Measurements from ENCODE around the gene ASB1.

ASB1 gene

GRCh38 chr2:238467792-238468191 lies 41.1 kb downstream of the ASB1 start:
- no peak for DNase-seq (ENCODE audit: low spot score)

- no peak for DNase-seq (ENCODE audit: low spot score)
These were observed 42.4 kb downstream of the ASB1 start for GRCh38 chr2:238469155-238469554.

- DNase-seq (ENCODE audit: low spot score): no peak
These were observed 46.3 kb downstream of the ASB1 start for GRCh38 chr2:238473014-238473413.

DNA sequence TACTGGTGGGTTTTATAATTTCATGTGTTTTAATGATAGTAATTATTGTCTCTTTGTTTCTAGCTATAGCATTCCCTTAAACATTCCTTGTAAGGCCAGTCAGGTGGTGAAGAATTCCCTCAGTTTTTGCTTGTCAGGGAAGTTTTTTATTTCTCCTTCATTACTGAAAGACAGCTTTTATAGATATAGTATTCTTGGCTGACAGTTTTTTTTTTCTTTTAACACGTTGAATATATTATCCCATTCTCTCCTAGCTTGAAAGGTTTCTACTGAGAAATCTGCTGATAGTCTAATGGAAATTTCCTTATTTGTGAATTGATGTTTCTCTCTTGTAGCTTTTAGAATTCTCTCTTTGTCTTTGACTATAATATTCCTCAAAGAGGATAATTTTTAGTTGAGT lies 46.8 kb downstream of the ASB1 start:
- DNase-seq (ENCODE audit: low spot score): no peak

DNA sequence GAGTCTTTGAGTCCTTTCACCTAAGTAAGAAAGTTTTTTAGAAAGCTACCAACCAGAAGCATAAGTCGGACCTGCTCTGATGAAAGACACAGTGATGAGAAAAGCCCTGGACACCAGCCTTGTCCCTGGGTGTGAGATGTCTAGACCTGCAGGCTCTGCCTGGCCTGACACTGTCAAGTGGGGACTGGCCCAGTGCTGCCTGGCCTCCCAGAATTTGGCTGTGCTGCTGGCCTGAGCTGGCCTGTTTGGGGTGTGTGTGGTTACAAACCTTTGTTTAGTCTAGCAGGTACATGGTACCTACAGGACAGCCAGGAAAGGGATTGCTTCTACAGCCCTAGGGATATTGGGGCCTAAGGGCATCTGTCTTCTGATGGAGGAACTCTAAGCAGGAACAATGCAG lies 48.3 kb downstream of the ASB1 start:
- DNase-seq (ENCODE audit: low spot score): no peak

GRCh38 chr2:238475566-238475965 lies 48.8 kb downstream of the ASB1 start:
- DNase-seq (ENCODE audit: low spot score): no peak

- no peak for DNase-seq (ENCODE audit: low spot score)
These were observed 49.5 kb downstream of the ASB1 start for GRCh38 chr2:238476258-238476657.

- DNase-seq (ENCODE audit: low spot score): no peak
These were observed 51.5 kb downstream of the ASB1 start for GRCh38 chr2:238478216-238478615.

DNA sequence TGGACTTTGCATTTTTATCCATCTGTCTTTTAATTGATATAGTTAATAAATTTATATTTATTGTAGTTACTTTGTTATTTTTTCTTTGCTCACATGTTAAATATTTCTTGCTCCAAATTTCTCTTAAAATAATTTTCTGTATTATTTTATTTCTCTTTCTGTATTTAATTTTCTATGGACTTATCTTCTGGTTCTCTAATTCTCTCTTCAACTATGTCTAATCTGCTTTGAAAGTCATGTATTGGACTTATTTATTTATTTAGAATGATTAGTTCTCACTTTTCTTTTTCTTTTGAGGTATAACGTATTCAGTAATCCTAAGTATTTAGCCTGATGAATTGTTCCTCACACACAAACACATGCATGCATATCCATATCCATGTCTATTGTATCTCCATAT lies 53.1 kb downstream of the ASB1 start:
- DNase-seq (ENCODE audit: low spot score): no peak

- no peak for DNase-seq (ENCODE audit: low spot score)
These were observed 56.3 kb downstream of the ASB1 start for GRCh38 chr2:238483021-238483420.

GRCh38 chr2:238483656-238484055 lies 56.9 kb downstream of the ASB1 start:
- no peak for DNase-seq (ENCODE audit: low spot score)

- no peak for DNase-seq (ENCODE audit: low spot score)
These were observed 58.1 kb downstream of the ASB1 start for GRCh38 chr2:238484522-238485452.

GRCh38 chr2:238486123-238486848 lies 59.6 kb downstream of the ASB1 start:
- DNase-seq (ENCODE audit: low spot score): no peak

DNA sequence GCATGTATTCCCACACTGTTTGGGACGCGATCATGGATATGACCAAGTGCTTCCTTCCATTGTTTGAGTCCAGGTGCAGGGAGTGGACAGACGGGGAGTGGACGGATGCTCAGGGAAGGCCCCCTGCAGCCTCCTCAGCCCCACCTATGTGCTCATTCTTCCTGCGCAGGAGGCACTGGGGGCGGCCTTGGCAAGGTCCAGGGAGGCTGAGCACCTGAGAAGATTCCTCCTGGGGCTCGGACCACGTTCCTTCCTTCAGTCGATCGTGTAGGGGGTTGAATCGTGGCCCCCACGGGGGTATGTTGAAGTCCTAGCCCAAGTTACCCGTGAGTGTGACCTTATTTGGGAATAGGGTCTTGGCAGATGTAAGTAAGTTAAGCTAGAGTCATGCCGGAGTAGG lies 60.4 kb downstream of the ASB1 start:
- no peak for DNase-seq (ENCODE audit: low spot score)

DNA sequence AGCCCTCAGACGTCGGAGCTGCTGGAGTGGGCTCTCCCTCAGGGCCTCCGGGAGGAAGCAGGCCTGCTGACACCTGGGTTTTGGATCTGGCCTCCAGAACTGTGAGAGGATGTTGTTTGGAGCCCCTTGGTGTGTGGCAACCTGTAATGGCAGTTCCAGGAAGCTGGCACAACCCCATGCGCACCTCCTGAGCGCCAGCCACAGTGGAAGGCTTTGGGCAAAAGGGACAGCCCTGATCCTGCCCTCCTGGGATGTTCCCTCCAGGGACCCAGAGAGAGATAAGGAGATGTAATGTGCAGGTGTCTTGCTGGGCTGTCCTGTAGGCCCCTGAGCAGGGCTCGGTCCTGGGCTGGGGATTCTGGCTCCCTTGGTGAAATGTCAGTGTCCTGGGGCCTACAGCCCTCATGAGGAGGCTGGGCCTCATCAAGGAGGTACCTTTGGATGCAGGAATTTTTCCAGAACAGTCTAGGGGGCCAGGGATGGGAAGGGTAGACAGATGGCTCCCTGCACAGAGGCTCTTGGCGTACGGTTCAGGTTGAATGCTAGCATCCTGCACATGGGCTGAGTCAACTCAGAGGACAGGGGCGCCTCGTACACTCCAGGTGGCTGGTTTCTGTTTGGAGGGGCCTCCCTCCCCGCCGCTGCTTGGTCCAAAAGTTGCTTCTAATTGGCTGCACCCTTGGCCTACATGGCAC lies 61.1 kb downstream of the ASB1 start:
- DNase-seq (ENCODE audit: low spot score): no peak

DNA sequence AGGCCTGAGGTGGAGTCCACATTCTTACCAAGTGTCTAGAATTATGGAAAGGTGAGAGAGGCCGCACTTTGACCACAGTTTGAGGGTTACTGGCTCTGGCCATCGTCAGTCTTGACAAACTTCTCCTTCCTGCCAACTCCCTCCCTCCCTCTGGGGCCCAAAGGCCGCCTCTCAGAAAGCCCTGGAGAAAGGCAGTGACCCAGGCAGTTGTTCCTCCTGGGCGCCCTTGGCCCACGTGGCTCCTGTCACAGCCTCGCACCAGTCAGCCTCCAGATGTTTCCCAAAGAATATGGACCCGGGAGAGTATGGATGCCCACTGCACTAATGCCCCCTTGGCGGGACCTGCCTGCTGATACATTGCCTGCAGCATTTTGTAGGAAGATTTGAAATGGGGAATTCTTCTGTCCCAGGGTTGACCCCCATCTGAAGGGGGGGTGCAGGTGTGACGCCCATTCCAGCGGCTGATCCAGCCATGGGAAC lies 61.7 kb downstream of the ASB1 start:
- no peak for DNase-seq (ENCODE audit: low spot score)

DNA sequence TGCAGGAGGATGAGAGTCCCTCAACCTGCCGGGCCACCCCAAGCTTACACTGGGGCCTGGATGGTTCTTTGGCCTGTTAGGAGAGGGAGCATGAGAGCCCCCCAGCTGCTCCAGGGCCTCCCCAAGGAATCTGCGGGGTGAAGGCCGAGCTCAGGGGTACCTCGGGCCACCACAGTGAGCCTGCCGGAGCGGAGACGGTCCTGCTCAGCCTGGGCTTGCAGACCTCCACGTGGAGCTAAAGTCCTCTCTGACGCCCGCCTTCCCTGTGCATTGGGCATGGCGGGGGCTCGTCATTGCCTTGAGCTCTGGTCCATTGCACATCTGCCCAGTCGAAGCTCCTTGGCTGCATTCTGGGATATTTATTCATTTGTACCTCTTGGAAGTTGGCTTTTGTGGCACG lies 62.7 kb downstream of the ASB1 start:
- DNase-seq (ENCODE audit: low spot score): no peak

GRCh38 chr2:238489896-238490295 lies 63.2 kb downstream of the ASB1 start:
- no peak for DNase-seq (ENCODE audit: low spot score)

DNA sequence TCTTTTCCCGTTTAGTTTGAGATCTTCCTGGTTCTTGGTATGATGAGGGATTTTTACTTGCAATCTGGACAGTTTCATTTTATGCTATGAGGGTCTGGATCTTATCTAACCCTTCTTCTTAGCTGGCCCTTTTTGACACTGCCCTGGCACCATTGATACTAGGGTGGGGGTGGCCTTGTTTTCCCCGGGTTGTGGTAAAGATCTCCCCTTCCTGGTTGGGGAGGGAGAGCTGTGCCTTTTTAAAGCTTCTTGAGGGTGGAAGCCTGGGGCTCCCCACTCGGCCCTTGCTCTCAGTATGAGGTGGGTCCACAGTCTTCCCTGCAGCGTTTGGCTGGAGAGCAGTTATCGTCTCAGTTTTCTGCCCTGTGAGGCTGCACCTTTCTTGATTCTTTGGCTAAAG lies 66.1 kb downstream of the ASB1 start:
- DNase-seq (ENCODE audit: low spot score): no peak

GRCh38 chr2:238493411-238493810 lies 66.7 kb downstream of the ASB1 start:
- no peak for DNase-seq (ENCODE audit: low spot score)

GRCh38 chr2:238493880-238494572 lies 67.3 kb downstream of the ASB1 start:
- DNase-seq (ENCODE audit: low spot score): peak; percentile 29

DNA sequence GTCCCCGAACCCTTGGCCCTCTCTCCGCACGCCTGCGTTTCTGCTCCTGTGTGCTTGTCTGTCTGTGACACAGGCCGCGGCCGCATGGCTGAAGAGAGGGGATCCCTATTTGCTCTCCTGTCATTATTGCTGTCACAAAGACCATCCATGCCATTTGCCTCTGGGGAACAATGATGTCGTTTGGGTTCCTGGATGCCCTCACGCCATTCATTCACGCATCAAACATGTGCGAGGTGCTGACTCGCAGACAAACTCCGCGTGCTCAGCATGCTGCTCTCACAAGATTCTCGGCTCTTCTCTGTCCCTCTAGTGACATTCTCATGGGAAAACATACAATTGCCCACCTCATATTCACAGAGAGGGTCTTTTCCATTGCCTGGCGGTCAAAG lies 67.8 kb downstream of the ASB1 start:
- DNase-seq (ENCODE audit: low spot score): no peak

All from kidney tubule cell (primary cell).